H1 (cell line): ENCODE results near the gene IGF2R. TPM values are rescaled to one million over a fixed set of nuclear protein-coding genes. Genes with fewer than 3 reads are reported as not detected.

ENCODE experiments used
- CTCF ChIA-PET: fragments of 300-600 bp; sonication (Branson Sonifier 250); formaldehyde crosslinking; loops from one replicate; lab custom pipeline; 2021; ENCODE audit not compliant: partially characterized antibody; lab: Charles Lee
- POLR2A ChIA-PET: fragments of 300-600 bp; sonication (Branson Sonifier 250); formaldehyde crosslinking; loops from one replicate; lab custom pipeline; 2021; ENCODE audit warnings: inconsistent platforms; ENCODE audit not compliant: partially characterized antibody; lab: Charles Lee
- DNase-seq, 2 experiments: peaks; one replicate each; pipeline versions ENCODE4 v3.0.0 to v3.0.0-alpha.2; 2010 to 2022; ENCODE audit warnings: low spot score in 2 of 2, low read depth in 1 of 2, mixed read lengths in 1 of 2
- FAIRE-seq: peaks from 2 replicates; lab custom pipeline; 2011; peaks lifted over from hg19 to GRCh38; lab: Jason Lieb, UNC
- H2AFZ ChIP-seq: 2 replicates; pipeline ENCODE4 v1.8.1; 2012; ENCODE audit warnings: low read length, inconsistent platforms
- H2AK5ac ChIP-seq: 2 replicates; pipeline ENCODE4 v1.6.1; 2013; ENCODE audit warnings: low read depth, low read length
- H2BK120ac ChIP-seq: replicated peaks from 2 replicates; pipeline ENCODE3; 2013; ENCODE audit warnings: low read depth, low read length, inconsistent platforms
- H2BK12ac ChIP-seq: 2 replicates; pipeline ENCODE4 v1.6.1; 2013; ENCODE audit warnings: low read depth, low read length
- H2BK15ac ChIP-seq: 2 replicates; pipeline ENCODE4 v1.6.1; 2013; ENCODE audit warnings: low read length
- H2BK20ac ChIP-seq: 2 replicates; pipeline ENCODE4 v1.6.1; 2013; ENCODE audit warnings: low read length
- H2BK5ac ChIP-seq: 2 replicates; pipeline ENCODE4 v1.6.1; 2013; ENCODE audit warnings: low read depth, low read length
- H3K14ac ChIP-seq: 2 replicates; pipeline ENCODE4 v1.6.1; 2013; ENCODE audit warnings: inconsistent platforms; ENCODE audit not compliant: insufficient read length
- H3K18ac ChIP-seq: 2 replicates; pipeline ENCODE4 v1.6.1; 2013; ENCODE audit warnings: low read length; ENCODE audit errors: extremely low read depth
- H3K23ac ChIP-seq: 2 replicates; pipeline ENCODE4 v1.6.1; 2013; ENCODE audit warnings: inconsistent platforms; ENCODE audit not compliant: insufficient read length
- H3K23me2 ChIP-seq: 2 replicates; pipeline ENCODE4 v1.6.1; 2013; ENCODE audit warnings: low read depth, low read length
- H3K27ac ChIP-seq: 2 replicates; pipeline ENCODE4 v1.6.1; 2011; ENCODE audit warnings: low read depth, low read length, inconsistent platforms
- H3K27me3 ChIP-seq, 4 experiments: replicated peaks in 1 of 4; 1 replicate in 1 of 4; 2 replicates in 3 of 4; pipeline versions ENCODE4 v1.6.1 to v1.8.1; 2011 to 2013; ENCODE audit warnings: low read length in 3 of 4, mild to moderate bottlenecking in 3 of 4, inconsistent platforms in 2 of 4, mixed read lengths in 2 of 4, moderate library complexity in 1 of 4; ENCODE audit not compliant: control insufficient read depth in 3 of 4, insufficient read depth in 3 of 4; ENCODE audit errors: extremely low read depth in 1 of 4
- H3K36me3 ChIP-seq, 4 experiments: 2 replicates each; pipeline versions ENCODE4 v1.6.1 to v1.8.1; 2011 to 2013; ENCODE audit warnings: mild to moderate bottlenecking in 4 of 4, low read length in 3 of 4, moderate library complexity in 2 of 4, control low read depth in 1 of 4, inconsistent platforms in 1 of 4; ENCODE audit not compliant: insufficient read depth in 4 of 4, control insufficient read depth in 2 of 4
- H3K4ac ChIP-seq: replicated peaks from 2 replicates; pipeline ENCODE3; 2013; ENCODE audit warnings: low read length, low read depth, mixed read lengths, inconsistent platforms; ENCODE audit not compliant: insufficient read length
- H3K4me1 ChIP-seq, 4 experiments: replicated peaks in 1 of 4; 1 replicate in 1 of 4; 2 replicates in 3 of 4; pipeline versions ENCODE4 v1.6.1 to v1.8.1; 2011 to 2013; ENCODE audit warnings: low read length in 3 of 4, inconsistent platforms in 2 of 4, mixed read lengths in 1 of 4; ENCODE audit not compliant: insufficient read depth in 4 of 4, control insufficient read depth in 3 of 4
- H3K4me2 ChIP-seq, 2 experiments: 2 replicates each; pipeline versions ENCODE4 v1.6.1 to v1.8.1; 2011 to 2013; ENCODE audit warnings: low read depth in 2 of 2, low read length in 2 of 2, control low read depth in 1 of 2, inconsistent platforms in 1 of 2, mild to moderate bottlenecking in 1 of 2; ENCODE audit not compliant: insufficient read depth in 1 of 2
- H3K4me3 ChIP-seq, 4 experiments: fragments of 200-600, 300-600 bp in 1 of 4; sonication (generic), shearing (Covaris generic), sonication (Bioruptor Twin) in 1 of 4; 2 replicates each; pipeline versions ENCODE4 v1.5.1 to v1.8.1; 2011 to 2016; ENCODE audit warnings: low read length in 4 of 4, low read depth in 3 of 4, control low read depth in 2 of 4, inconsistent platforms in 2 of 4, mild to moderate bottlenecking in 2 of 4, mixed read lengths in 1 of 4, moderate library complexity in 1 of 4; ENCODE audit not compliant: insufficient read depth in 2 of 4; ENCODE audit errors: extremely low read depth in 1 of 4
- H3K56ac ChIP-seq: replicated peaks from 2 replicates; pipeline ENCODE3; 2013; ENCODE audit warnings: low read depth, mild to moderate bottlenecking, mixed read lengths, low read length, inconsistent platforms; ENCODE audit not compliant: insufficient read length
- H3K79me1 ChIP-seq: 2 replicates; pipeline ENCODE4 v1.6.1; 2013; ENCODE audit warnings: low read depth, low read length, control low read depth
- H3K79me2 ChIP-seq, 2 experiments: 2 replicates each; pipeline versions ENCODE4 v1.6.1 to v1.8.1; 2012 to 2013; ENCODE audit warnings: low read length in 2 of 2, mild to moderate bottlenecking in 2 of 2, inconsistent platforms in 1 of 2; ENCODE audit not compliant: insufficient read depth in 2 of 2, control insufficient read depth in 1 of 2
- H3K9ac ChIP-seq, 4 experiments: replicated peaks in 1 of 4; 1 replicate in 1 of 4; 2 replicates in 3 of 4; pipeline versions ENCODE4 v1.6.1 to v1.8.1; 2011 to 2013; ENCODE audit warnings: low read depth in 3 of 4, low read length in 3 of 4, control low read depth in 2 of 4, mild to moderate bottlenecking in 2 of 4, moderate library complexity in 2 of 4, inconsistent platforms in 1 of 4; ENCODE audit errors: extremely low read depth in 1 of 4
- H3K9me3 ChIP-seq, 2 experiments: 2 replicates each; pipeline versions ENCODE4 v1.6.1 to v1.8.1; 2012 to 2013; ENCODE audit warnings: mild to moderate bottlenecking in 2 of 2, moderate library complexity in 2 of 2, control low read depth in 1 of 2, inconsistent platforms in 1 of 2, low read depth in 1 of 2, low read length in 1 of 2, mixed read lengths in 1 of 2; ENCODE audit not compliant: insufficient read depth in 2 of 2
- H4K20me1 ChIP-seq, 2 experiments: replicated peaks in 1 of 2; 2 replicates each; pipeline versions ENCODE3 to v1.8.1; 2011 to 2013; ENCODE audit warnings: inconsistent platforms in 2 of 2, low read length in 2 of 2, mild to moderate bottlenecking in 1 of 2; ENCODE audit not compliant: insufficient read depth in 2 of 2, control insufficient read depth in 1 of 2
- H4K5ac ChIP-seq: 2 replicates; pipeline ENCODE4 v1.6.1; 2013; ENCODE audit warnings: low read length, low read depth, mixed read lengths, inconsistent platforms; ENCODE audit not compliant: insufficient read length
- H4K8ac ChIP-seq: 2 replicates; pipeline ENCODE4 v1.8.0; 2013; ENCODE audit warnings: mild to moderate bottlenecking, moderate library complexity, low read length, inconsistent platforms; ENCODE audit not compliant: insufficient read depth; ENCODE audit errors: extremely low read depth
- H4K91ac ChIP-seq: replicated peaks from 2 replicates; pipeline ENCODE3; 2013; ENCODE audit warnings: low read length, mixed read lengths, inconsistent platforms; ENCODE audit not compliant: insufficient read length
- CHD1 ChIP-seq: IDR thresholded peaks from 2 replicates; pipeline ENCODE4 v1.6.1; 2012; ENCODE audit warnings: low read depth, low read length, improper control_type of control experiment
- CHD2 ChIP-seq: IDR thresholded peaks from 2 replicates; pipeline ENCODE4 v1.6.1; 2012; ENCODE audit warnings: low read length, improper control_type of control experiment
- GTF2F1 ChIP-seq: IDR thresholded peaks from 2 replicates; pipeline ENCODE4 v1.6.1; 2012; ENCODE audit warnings: low read depth, low read length, improper control_type of control experiment, borderline replicate concordance
- JUND ChIP-seq: IDR thresholded peaks from 2 replicates; pipeline ENCODE4 v1.6.1; 2011; ENCODE audit warnings: mild to moderate bottlenecking, improper control_type of control experiment, low read length
- NRF1 ChIP-seq: IDR thresholded peaks from 2 replicates; pipeline ENCODE4 v1.6.1; 2011; ENCODE audit warnings: mild to moderate bottlenecking, low read depth, low read length, improper control_type of control experiment
- POU5F1 ChIP-seq: IDR thresholded peaks from 2 replicates; pipeline ENCODE4 v1.6.1; 2011; ENCODE audit warnings: low read depth, mild to moderate bottlenecking, low read length, moderate library complexity
- RBBP5 ChIP-seq: IDR thresholded peaks from 2 replicates; pipeline ENCODE4 v1.7.1; 2012; ENCODE audit warnings: low read depth, mild to moderate bottlenecking, inconsistent platforms, low read length, moderate library complexity, borderline replicate concordance
- RFX5 ChIP-seq: IDR thresholded peaks from 2 replicates; pipeline ENCODE4 v1.6.1; 2011; ENCODE audit warnings: low read depth, low read length, improper control_type of control experiment, borderline replicate concordance
- RXRA ChIP-seq: IDR thresholded peaks from 2 replicates; pipeline ENCODE4 v1.6.1; 2011; ENCODE audit warnings: low read depth, mild to moderate bottlenecking, low read length, moderate library complexity; ENCODE audit not compliant: insufficient read depth
- SUZ12 ChIP-seq: fragments of 200-600 bp; sonication (generic); IDR thresholded peaks from 2 replicates; pipeline ENCODE4 v1.6.1; 2012; ENCODE audit warnings: mild to moderate bottlenecking, inconsistent platforms, low read length, moderate library complexity, mixed read lengths
- TCF12 ChIP-seq: IDR thresholded peaks from 2 replicates; pipeline ENCODE4 v1.6.1; 2011; ENCODE audit warnings: low read depth, mild to moderate bottlenecking, low read length
- WGBS, 2 experiments: shearing (Covaris generic) in 1 of 2; methylation state at CpG; one replicate each; pipeline versions ENCODE4 v1.1.6 to v1.1.7; 2013 to 2015; ENCODE audit warnings: low lambda C conversion rate in 2 of 2, mixed read lengths in 2 of 2, inconsistent platforms in 1 of 2, low coverage in 1 of 2, missing lambda C conversion rate in 1 of 2; ENCODE audit not compliant: insufficient replicate concordance in 2 of 2, insufficient coverage in 1 of 2, insufficient read length in 1 of 2; ENCODE audit errors: extremely low coverage in 1 of 2, missing lambda C conversion rate in 1 of 2; 5-methylcytosine and 5-hydroxymethylcytosine counted together
- polyA plus RNA-seq, 7 experiments: library from polyadenylated mRNA; depleted of rRNA in 3 of 7; stranded (reverse) in 5 of 7; unstranded in 2 of 7; fragments of >200 nt in 5 of 7; fragments of 200-250 nt in 2 of 7; gene quantifications; 1 replicate in 5 of 7; 2 replicates in 1 of 7; 4 replicates in 1 of 7; pipeline versions ENCODE4 v1.2.1 to v1.2.3, GENCODE V29; 2011 to 2013; ENCODE audit warnings: missing spikeins in 2 of 7, mixed read lengths in 2 of 7
- total RNA-seq: library from RNA; stranded (reverse); fragmentation: NEBNext Ultra II Directional; extraction: Animal tissue kit (Norgen Biotek cat#: 25700); gene quantifications from 2 replicates; pipeline ENCODE4 v1.2.1, GENCODE V29; 2021
- TF ChIP-seq, protein P1 (sequence below): IDR thresholded peaks from 2 replicates; pipeline ENCODE4 v1.6.1; 2011; ENCODE audit warnings: low read depth, mild to moderate bottlenecking, low read length; ENCODE audit not compliant: insufficient read depth

IGF2R gene
- total and polyA plus RNA-seq, 2 of the 8 experiments (the other 6 are each of a cell fraction or from before 2014, with no cell fraction given): 20.6 to 74.1 TPM

DNA sequence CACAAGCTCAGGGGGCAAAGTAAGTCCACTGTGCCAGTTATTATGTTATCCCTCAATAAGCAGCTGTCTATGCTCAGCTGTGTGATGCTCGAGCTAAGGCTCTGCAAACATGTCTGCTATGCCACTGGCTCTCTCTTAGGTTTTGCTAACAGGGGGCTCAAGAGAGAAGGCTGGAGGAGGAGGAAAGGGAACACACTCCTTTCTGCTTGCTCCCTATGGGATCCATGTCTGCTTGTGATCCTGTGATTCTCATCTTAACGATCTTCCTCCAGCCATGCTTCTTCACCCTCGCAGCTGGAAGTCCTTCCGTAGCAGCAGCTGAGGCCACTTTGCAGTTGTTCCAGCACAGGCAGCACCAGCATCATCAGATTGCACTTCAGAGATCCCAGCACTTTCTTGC, 37.0 kb upstream of the IGF2R start:
- WGBS, 2 experiments: 84% methylated on average over 4 of the region's 4 CpGs; no CpG with 5 or more reads in 1 of the 2 experiments
- Histone ChIP-seq H3K27ac (no peak overlapping the region), H3K4ac (no peak overlapping the region), H3K56ac (no peak overlapping the region), H3K9ac (no peak overlapping the region), H3K4me3 (no peak overlapping the region), H3K79me1 (no peaks in the 10 kb centered on the region), H2BK20ac (no peak overlapping the region), H4K5ac (no peak overlapping the region), H2AK5ac (no peak overlapping the region), H4K20me1 (no peaks in the 10 kb centered on the region), H3K14ac (no peak overlapping the region), H2BK12ac (no peak overlapping the region), H3K4me1 (no peaks in the 10 kb centered on the region), H4K8ac (no peak overlapping the region), H3K9me3 (no peaks in the 10 kb centered on the region), H2BK120ac (no peak overlapping the region), H3K23ac (no peak overlapping the region), H3K4me2 (no peak overlapping the region), H3K18ac (no peak overlapping the region), H3K79me2 (no peaks in the 10 kb centered on the region), H3K23me2 (no peaks in the 10 kb centered on the region), H3K36me3 (no peaks in the 10 kb centered on the region), H2BK15ac (no peak overlapping the region), H2AFZ (0 out of 2 replicates have a peak overlapping the region, but pooled peaks have one; percentile 41), H3K27me3 (no peaks in the 10 kb centered on the region), H4K91ac (no peak overlapping the region), H2BK5ac (no peak overlapping the region)
- ChIA-PET CTCF (no interaction called here), POLR2A (no interaction called here)
- DNase-seq: no peak
- FAIRE-seq: no peak
- TF ChIP-seq RFX5 (no peak), GTF2F1 (no peak), CHD2 (no peak), NRF1 (no peak), RXRA (no peak), RBBP5 (no peak), JUND (no peak), SUZ12 (no peak), CHD1 (no peak), POU5F1 (no peak), TCF12 (no peak)
- TF ChIP-seq, protein P1, sequence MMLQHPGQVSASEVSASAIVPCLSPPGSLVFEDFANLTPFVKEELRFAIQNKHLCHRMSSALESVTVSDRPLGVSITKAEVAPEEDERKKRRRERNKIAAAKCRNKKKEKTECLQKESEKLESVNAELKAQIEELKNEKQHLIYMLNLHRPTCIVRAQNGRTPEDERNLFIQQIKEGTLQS: no peak
